GM12864 (cell line): ENCODE results near the gene BHLHA15.

Source experiments
- DNase-seq: peaks from one replicate; pipeline ENCODE4 v3.0.0-alpha.2; 2011; ENCODE audit warnings: low read depth
- H3K4me3 ChIP-seq: 2 replicates; pipeline ENCODE4 v1.5.1; 2011; ENCODE audit warnings: mild to moderate bottlenecking, low read depth, low read length, control low read depth
- TF ChIP-seq, protein P1 (sequence below): IDR thresholded peaks from 2 replicates; pipeline ENCODE4 v1.5.1; 2011; ENCODE audit warnings: low read depth, mild to moderate bottlenecking, moderate library complexity, low read length, control low read depth, inconsistent platforms; ENCODE audit errors: missing control alignments

The BHLHA15 gene

DNA sequence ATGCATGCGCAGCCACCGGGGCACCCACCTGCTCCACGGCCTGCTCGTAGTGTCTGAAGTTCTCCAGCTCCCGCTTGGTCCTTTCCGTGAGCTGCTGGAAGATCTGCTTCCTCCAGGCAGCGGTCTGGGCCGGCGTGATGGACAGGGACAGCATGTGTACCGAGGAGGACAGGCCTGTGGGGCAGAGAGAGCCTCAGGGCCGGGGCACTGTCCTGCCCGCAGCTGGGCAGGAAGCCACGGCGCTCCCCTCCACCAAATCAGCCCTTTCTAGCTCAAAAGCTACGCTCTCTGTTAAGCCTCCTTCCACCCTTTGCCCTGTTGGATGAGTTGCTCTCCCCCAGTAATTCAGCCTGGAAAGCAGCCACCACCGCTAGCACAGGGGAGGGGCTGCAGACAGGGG, 21.6 kb downstream of the BHLHA15 start:
- no peak for DNase-seq
- H3K4me3 ChIP-seq = no peak overlapping the region
- TF ChIP-seq, protein P1, sequence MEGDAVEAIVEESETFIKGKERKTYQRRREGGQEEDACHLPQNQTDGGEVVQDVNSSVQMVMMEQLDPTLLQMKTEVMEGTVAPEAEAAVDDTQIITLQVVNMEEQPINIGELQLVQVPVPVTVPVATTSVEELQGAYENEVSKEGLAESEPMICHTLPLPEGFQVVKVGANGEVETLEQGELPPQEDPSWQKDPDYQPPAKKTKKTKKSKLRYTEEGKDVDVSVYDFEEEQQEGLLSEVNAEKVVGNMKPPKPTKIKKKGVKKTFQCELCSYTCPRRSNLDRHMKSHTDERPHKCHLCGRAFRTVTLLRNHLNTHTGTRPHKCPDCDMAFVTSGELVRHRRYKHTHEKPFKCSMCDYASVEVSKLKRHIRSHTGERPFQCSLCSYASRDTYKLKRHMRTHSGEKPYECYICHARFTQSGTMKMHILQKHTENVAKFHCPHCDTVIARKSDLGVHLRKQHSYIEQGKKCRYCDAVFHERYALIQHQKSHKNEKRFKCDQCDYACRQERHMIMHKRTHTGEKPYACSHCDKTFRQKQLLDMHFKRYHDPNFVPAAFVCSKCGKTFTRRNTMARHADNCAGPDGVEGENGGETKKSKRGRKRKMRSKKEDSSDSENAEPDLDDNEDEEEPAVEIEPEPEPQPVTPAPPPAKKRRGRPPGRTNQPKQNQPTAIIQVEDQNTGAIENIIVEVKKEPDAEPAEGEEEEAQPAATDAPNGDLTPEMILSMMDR = no peak

DNA sequence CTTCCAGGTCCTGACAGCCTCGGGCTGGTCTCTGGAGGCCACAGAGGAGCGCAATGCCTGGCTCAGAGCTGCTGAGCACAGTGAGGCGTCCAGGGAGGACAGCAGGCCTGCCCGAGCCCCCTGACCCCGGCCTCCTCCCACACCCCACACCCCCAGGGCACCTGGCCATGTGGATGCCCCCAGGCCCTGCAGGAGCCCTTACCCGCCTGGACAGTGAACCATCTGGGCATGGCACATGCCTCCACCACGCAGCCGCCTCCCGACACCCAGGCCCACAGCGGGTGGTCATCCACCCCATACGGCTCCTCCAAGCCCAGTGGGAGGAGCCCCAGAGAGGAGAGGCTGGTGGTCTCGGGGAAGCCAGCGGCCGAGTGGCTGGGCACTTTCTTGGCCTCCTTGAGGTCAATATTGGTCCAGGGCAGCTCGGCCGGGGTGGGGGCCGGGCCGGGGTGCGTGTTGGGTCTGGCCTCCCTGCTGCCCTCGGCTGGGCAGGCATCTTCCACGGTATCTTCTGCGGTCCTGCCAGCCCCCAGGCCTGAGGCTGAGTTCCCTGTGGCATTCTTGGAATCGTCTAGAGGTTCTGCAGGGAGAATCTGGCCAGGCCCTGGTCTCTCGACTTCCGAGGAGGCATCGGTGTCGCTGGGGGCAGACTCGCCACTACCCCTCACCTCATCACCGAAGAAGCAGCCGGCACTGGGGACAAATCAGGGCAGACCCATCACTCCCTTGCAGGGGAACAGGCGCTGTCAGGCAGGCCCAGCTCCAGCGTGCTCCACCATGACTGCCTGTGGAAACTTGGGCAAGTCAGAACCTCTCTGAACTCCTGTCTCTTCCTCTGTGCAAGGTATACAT, 22.2 kb downstream of the BHLHA15 start:
- DNase-seq = no peak
- no peak overlapping the region for H3K4me3 ChIP-seq
- TF ChIP-seq, protein P1 = no peak

DNA sequence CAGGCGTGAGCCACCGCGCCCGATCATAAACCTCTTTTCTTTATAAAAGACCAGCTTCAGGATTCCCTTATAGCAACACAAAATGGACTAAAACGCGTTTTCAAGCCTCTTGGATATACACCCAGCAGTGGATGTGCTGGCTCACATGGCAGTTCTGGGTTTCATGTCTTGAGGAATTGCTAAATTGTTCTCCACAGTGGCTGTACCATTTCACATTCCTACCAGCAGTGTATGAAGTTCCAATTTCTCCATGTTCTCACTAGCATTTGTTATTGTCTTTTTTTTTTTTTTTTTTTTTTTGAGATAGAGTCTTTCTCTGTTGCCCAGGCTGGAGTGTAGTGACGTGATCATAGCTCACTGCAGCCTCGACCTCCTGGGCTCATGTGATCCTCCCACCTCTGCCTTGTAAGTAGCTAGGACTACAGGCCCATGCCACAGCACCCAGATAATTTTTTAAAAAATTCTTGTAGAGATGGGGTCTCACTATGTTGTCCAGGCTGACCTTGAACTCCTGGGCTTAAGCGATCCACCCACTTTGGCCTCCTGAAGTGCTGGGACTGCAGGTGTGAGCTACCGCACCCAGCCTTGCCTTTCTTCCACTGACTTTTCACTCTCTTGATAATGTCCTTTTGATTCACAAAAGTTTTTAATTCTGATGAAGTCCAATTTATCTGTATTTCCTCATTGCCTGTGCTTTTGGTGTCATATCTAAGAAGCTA, 23.3 kb downstream of the BHLHA15 start:
- TF ChIP-seq, protein P1 = no peak
- DNase-seq = no peak
- H3K4me3 ChIP-seq = no peak overlapping the region

DNA sequence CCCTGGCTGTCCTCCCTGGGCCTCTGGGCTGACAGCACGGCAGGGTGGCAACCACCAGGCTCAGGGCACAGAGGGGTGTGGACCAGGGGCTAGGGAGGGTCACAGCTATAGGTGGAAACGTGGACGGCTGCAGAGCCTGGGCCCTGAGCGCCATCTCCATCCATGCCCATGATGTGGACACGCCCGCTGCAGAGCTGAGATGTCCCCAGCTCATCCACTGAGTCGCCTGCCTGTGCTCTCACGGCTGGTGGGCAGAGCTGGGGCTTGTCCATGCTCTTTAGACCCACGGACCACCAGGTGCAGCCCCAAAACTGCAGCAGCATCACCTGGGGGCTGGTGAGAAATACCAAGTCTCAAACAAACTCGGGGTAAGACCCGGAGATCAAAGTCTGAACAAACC, 24.7 kb downstream of the BHLHA15 start:
- TF ChIP-seq, protein P1 = no peak
- DNase-seq = no peak
- no peak overlapping the region for H3K4me3 ChIP-seq

DNA sequence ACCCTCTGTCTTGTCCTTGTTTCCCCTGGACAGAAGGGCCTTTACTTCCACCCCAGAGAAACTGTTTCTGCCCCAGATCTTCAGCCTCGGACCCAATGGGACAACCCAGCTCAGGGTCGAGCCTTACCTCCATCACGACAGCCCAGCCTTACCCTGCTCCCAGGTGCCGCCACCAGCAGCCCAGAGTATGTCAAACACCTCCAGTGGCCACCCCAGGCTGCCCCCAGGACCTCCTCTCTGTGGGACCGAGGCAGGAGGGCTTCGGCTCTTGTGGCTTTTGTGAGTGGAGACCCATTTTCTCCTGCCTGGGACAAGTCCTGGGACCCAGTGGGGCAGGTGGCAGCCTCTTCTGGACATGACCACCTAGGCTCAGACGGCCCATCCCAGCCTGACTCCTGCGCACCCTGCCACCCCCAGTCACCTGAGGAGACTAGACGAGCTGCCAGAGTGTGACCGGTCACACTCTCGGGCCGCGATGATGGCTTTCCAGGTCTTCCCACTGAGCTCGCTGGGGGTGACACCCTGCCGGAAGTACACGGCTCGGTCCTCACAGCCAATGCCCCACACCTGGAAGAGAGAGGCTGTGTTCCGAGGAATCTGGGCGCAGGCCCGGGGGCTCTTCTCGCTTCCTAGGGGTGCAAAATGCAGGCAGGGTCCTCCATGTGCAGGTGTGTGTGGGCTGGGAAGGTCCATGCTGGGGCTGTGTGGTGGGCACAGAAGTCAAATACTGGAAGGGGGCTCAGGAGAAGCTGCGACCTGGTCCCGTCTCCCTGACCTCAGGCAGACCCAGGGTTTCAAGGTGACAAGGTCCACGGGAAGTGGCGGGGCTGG, 25.3 kb downstream of the BHLHA15 start:
- H3K4me3 ChIP-seq = no peak overlapping the region
- DNase-seq = no peak
- TF ChIP-seq, protein P1 = no peak

DNA sequence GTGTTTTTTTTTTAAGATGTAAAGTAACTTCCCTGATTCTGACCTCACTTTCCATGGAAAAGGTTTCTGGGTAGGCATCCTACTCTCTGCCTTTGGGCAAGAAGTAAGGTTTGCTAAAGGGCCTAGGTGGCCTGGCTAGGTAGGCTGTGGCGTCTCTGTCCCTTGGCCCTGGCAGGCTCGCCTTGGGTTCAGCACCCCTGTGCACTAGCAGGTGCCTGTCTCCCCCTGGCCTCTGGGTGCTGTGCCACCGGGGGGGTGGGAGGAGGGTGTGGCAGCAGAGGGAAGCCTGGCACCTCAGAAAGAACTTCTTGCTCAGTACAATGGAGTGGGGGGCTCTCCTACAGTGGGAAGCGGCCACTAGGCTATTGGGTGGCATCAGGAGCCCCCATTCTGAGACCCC, 26.8 kb downstream of the BHLHA15 start:
- no peak overlapping the region for H3K4me3 ChIP-seq
- DNase-seq = no peak
- TF ChIP-seq, protein P1 = no peak
